ENCODE results near the gene PARS2.
A peak's percentile ranks its signal among the peaks of the same experiment; 100 is the strongest.

PARS2 gene

GRCh38 chr1:54728027-54728426, 36.3 kb downstream of the PARS2 start:
- no peak for DNase-seq

GRCh38 chr1:54724771-54725170, 39.6 kb downstream of the PARS2 start:
- DNase-seq = no peak

GRCh38 chr1:54723985-54724384, 40.3 kb downstream of the PARS2 start:
- DNase-seq = no peak

GRCh38 chr1:54721719-54722118, 42.6 kb downstream of the PARS2 start:
- DNase-seq = no peak

- DNase-seq = peak; percentile 60 to 88 (median 77)
These were observed 47.9 kb downstream of the PARS2 start for GRCh38 chr1:54716299-54717047.

- peak; percentile 90 to 98 (median 95) for DNase-seq
These were observed 48.6 kb downstream of the PARS2 start, which contains the start of gene TTC4 for GRCh38 chr1:54715493-54716298. TSS of gene TTC4 (plus strand) at chr1:54715861. CDS start at chr1:54715909, 48 bp downstream.

GRCh38 chr1:54714881-54715492, 49.3 kb downstream of the PARS2 start:
- DNase-seq = no peak

GRCh38 chr1:54711536-54711935, 52.8 kb downstream of the PARS2 start:
- DNase-seq = no peak

- no peak for DNase-seq
These were observed 53.5 kb downstream of the PARS2 start for GRCh38 chr1:54710841-54711240.

- no peak for DNase-seq
These were observed 53.9 kb downstream of the PARS2 start for GRCh38 chr1:54710434-54710833.

GRCh38 chr1:54709547-54710292, 54.6 kb downstream of the PARS2 start:
- DNase-seq = no peak

- DNase-seq = no peak
These were observed 55.9 kb downstream of the PARS2 start for GRCh38 chr1:54708385-54708784.

Data from suppressor macrophage treated with lipopolysaccharide for 1 hour (primary cell).